ENCODE data around the gene CDYL. TPM values are rescaled to one million over a fixed set of nuclear protein-coding genes. Genes with fewer than 3 reads are reported as not detected.
"Not testable (repeated sequence)": the region's sequence is repeated elsewhere in the genome, so short reads cannot be mapped to it uniquely, and the experiment has no call there.

The CDYL gene
- total RNA-seq, 2 donors from 2014 or later: 38.7 to 38.8 TPM

- intact Hi-C loops (cut with DNase I): no loop called here
- no peak for DNase-seq (ENCODE audit: low spot score)
These were observed 228.3 kb downstream of the CDYL start for GRCh38 chr6:5004373-5005037.

DNA sequence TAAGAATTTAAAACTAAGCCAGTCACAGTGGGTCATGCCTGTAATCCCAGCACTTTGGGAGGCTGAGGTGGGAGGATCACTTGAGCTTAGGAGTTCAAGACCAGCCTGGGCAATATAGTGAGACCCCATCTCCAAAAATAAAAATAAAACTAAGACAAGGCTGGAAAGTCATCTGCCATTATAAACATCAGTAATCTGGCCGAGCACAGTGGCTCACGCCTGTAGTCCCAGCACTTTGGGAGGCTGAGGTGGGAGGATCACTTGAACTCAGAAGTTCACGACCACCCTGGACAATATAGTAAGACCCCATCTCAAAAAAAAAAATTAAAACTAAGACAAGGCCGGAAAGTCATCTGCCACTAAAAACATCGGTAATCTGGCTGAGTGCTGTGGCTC, 228.8 kb downstream of the CDYL start:
- DNase-seq (ENCODE audit: low spot score); intact Hi-C loops (cut with DNase I): not testable (repeated sequence)

Other genes with a start within 250 kb of the CDYL start
- gene RPP40, start 227.6 kb downstream of the CDYL start, total RNA-seq: 1 to 10 TPM; 4.7 to 5.0 TPM

Measured in posterior vena cava (tissue), 2 donors.